Osteoblast (primary cell): Measurements from ENCODE around the gene KAZN. TPM values are rescaled to one million over a fixed set of nuclear protein-coding genes. Genes with fewer than 3 reads are reported as not detected.

ENCODE experiments used
- DNase-seq: peaks from one replicate; pipeline ENCODE4 v3.0.0; 2011; ENCODE audit warnings: low spot score, mixed read lengths; ENCODE audit not compliant: insufficient read length; ENCODE audit errors: missing footprints
- H2AFZ ChIP-seq: 2 replicates; pipeline ENCODE4 v1.6.0; 2011; ENCODE audit warnings: mild to moderate bottlenecking, low read length
- H3K27ac ChIP-seq: 2 replicates; pipeline ENCODE4 v1.5.1; 2011; ENCODE audit warnings: mild to moderate bottlenecking, low read depth, low read length, moderate library complexity
- H3K27me3 ChIP-seq: 2 replicates; pipeline ENCODE4 v1.6.0; 2012; ENCODE audit warnings: mild to moderate bottlenecking, control low read depth, inconsistent platforms, low read length, moderate library complexity; ENCODE audit not compliant: insufficient read depth
- H3K36me3 ChIP-seq: 2 replicates; pipeline ENCODE4 v1.5.1; 2011; ENCODE audit warnings: mild to moderate bottlenecking, low read length, control low read depth, moderate library complexity; ENCODE audit not compliant: insufficient read depth
- H3K4me1 ChIP-seq: 2 replicates; pipeline ENCODE4 v1.5.1; 2011; ENCODE audit warnings: mild to moderate bottlenecking, low read length, control low read depth, moderate library complexity; ENCODE audit not compliant: insufficient read depth
- H3K4me2 ChIP-seq: 2 replicates; pipeline ENCODE4 v1.6.0; 2011; ENCODE audit warnings: mild to moderate bottlenecking, low read length; ENCODE audit not compliant: insufficient read depth
- H3K4me3 ChIP-seq: fragments of 200-600 bp; sonication (generic); 3 replicates; pipeline ENCODE4 v1.5.1; 2012; ENCODE audit warnings: mild to moderate bottlenecking, low read length, inconsistent platforms; ENCODE audit not compliant: insufficient read depth
- H3K79me2 ChIP-seq: 2 replicates; pipeline ENCODE4 v1.6.0; 2012; ENCODE audit warnings: mild to moderate bottlenecking, low read length, control low read depth, inconsistent platforms; ENCODE audit not compliant: insufficient read depth
- H3K9me3 ChIP-seq: 2 replicates; pipeline ENCODE4 v1.5.1; 2011; ENCODE audit warnings: low read depth, low read length, control low read depth
- H4K20me1 ChIP-seq: 2 replicates; pipeline ENCODE4 v1.6.0; 2012; ENCODE audit warnings: mild to moderate bottlenecking, low read length, control low read depth; ENCODE audit not compliant: insufficient read depth
- total RNA-seq: library from RNA; depleted of rRNA; stranded (reverse); fragments of >200 nt; gene quantifications from 2 replicates; pipeline ENCODE4 v1.2.3, GENCODE V29; 2012
- TF ChIP-seq, protein P1 (sequence below): IDR thresholded peaks from 2 replicates; pipeline ENCODE4 v1.5.1; 2011; ENCODE audit warnings: mild to moderate bottlenecking, low read depth, low read length, moderate library complexity; ENCODE audit errors: extremely low read depth

Gene KAZN
- total RNA-seq, 1 donor: 9.0 TPM

DNA sequence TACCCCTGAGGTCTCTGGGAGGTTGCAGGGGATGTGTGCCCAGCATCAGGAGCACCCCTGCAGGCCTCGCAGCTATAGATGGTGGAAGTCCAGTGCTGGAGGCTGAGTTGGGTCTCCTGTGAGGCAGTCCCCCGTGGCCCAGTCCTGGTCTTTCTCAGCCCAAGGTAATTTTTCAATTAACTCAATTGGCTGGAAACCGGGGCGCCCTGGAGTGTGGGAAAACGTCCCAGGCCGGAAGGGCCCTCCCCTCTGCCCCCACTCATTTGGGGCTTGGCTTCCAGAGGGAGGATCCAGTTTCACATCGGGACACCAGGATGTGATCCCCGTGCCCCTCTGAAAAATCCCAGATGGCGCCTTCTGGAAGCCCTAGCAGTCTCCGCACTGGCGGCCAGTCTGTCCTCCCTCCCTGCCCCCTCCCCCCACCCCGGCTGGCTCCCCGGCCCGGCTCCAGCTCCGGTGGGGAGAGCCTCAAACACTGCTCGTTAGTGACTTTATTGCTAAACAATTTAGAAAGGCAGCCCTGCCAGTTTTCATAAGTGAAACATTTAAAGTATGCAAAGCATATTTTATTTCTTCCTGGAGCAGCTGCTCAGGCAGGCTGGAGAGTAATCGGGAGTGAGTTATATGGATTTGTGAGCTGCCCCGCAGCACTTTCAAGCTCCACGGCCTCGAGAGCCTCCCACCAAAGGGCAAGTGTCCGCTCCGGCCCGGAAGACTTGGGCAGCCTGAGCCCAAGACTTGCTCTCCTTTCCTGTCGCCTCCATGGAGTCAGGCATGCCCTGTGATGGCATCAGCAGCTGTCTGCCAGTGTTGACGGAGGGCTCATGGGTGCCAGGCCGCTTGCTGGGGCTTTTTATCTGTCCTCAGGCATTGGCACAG lies 346.9 kb downstream of the KAZN start:
- TF ChIP-seq, protein P1, sequence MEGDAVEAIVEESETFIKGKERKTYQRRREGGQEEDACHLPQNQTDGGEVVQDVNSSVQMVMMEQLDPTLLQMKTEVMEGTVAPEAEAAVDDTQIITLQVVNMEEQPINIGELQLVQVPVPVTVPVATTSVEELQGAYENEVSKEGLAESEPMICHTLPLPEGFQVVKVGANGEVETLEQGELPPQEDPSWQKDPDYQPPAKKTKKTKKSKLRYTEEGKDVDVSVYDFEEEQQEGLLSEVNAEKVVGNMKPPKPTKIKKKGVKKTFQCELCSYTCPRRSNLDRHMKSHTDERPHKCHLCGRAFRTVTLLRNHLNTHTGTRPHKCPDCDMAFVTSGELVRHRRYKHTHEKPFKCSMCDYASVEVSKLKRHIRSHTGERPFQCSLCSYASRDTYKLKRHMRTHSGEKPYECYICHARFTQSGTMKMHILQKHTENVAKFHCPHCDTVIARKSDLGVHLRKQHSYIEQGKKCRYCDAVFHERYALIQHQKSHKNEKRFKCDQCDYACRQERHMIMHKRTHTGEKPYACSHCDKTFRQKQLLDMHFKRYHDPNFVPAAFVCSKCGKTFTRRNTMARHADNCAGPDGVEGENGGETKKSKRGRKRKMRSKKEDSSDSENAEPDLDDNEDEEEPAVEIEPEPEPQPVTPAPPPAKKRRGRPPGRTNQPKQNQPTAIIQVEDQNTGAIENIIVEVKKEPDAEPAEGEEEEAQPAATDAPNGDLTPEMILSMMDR: no peak
- H2AFZ ChIP-seq: peak overlapping the region; percentile 92
- H3K9me3 ChIP-seq: no peaks in the 10 kb centered on the region
- H3K4me2 ChIP-seq: peak overlapping the region; percentile 90
- peak overlapping the region; percentile 67 for H3K4me3 ChIP-seq
- peak overlapping the region; percentile 95 for H3K27ac ChIP-seq
- peak; percentile 93 for DNase-seq
- no peaks in the 10 kb centered on the region for H3K36me3 ChIP-seq
- no peaks in the 10 kb centered on the region for H3K27me3 ChIP-seq
- H4K20me1 ChIP-seq: no peaks in the 10 kb centered on the region
- H3K4me1 ChIP-seq: peaks cover 47% of the 10 kb centered on the region
- peaks cover 31% of the 10 kb centered on the region for H3K79me2 ChIP-seq

DNA sequence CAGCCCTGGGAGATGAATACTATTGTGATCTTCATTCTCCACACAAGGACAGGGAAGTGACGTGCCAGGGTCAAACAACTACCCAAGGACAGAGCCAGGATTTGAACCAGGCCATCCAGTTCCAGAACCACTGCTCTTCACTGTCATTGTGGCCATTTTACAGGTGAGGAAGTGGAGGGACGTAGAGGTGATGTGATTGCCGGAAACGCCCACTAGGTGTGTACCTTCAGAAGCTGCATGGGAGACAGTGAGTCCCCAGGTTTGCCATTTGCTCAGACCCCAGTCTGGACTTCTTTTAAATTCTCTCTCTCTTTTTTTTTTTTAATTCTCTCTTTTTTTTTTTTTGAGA lies 347.5 kb downstream of the KAZN start:
- peak overlapping the region; percentile 92 for H2AFZ ChIP-seq
- H3K9me3 ChIP-seq: no peaks in the 10 kb centered on the region
- H3K27ac ChIP-seq: peak overlapping the region; percentile 95
- no peaks in the 10 kb centered on the region for H3K27me3 ChIP-seq
- no peaks in the 10 kb centered on the region for H4K20me1 ChIP-seq
- peaks cover 46% of the 10 kb centered on the region for H3K4me1 ChIP-seq
- TF ChIP-seq, protein P1: no peak
- H3K36me3 ChIP-seq: no peaks in the 10 kb centered on the region
- H3K4me2 ChIP-seq: peak overlapping the region; percentile 90
- peak overlapping the region; percentile 67 for H3K4me3 ChIP-seq
- H3K79me2 ChIP-seq: peaks cover 35% of the 10 kb centered on the region
- peak; percentile 62 for DNase-seq

DNA sequence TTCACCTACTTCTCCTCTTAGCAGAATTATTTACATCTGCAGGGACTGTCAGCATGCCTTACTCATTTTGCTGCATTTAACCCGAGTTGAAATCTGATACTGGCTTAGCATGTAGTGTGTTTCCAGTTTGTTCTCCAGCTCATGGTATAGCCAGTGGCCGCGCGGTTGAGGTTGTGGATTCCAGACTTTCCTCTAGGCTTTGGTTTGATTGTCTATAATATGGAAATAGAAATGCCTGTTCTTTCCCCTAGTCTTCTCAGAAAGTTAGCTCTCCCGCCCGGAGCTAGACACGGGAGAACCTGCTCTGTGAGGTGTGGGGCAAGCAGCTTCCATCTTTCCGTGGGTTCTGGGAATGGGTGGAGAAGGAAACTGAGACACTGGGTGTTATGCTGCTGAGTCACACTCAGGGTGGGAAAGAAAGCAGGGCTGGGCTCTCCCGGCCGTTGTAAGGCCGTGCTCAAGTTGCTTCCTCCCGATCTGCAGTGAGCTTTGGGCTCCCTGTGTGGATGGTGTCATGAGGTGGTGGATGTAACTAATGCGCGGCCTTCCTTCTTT lies 348.3 kb downstream of the KAZN start:
- no peaks in the 10 kb centered on the region for H4K20me1 ChIP-seq
- peaks cover 39% of the 10 kb centered on the region for H3K79me2 ChIP-seq
- peak overlapping the region; percentile 90 for H3K4me2 ChIP-seq
- H3K4me3 ChIP-seq: peak overlapping the region; percentile 55
- no peaks in the 10 kb centered on the region for H3K27me3 ChIP-seq
- peak; percentile 91 for DNase-seq
- no peaks in the 10 kb centered on the region for H3K36me3 ChIP-seq
- TF ChIP-seq, protein P1: no peak
- peak overlapping the region; percentile 95 for H3K27ac ChIP-seq
- H3K4me1 ChIP-seq: peaks cover 46% of the 10 kb centered on the region
- H2AFZ ChIP-seq: peak overlapping the region; percentile 56
- H3K9me3 ChIP-seq: no peaks in the 10 kb centered on the region

DNA sequence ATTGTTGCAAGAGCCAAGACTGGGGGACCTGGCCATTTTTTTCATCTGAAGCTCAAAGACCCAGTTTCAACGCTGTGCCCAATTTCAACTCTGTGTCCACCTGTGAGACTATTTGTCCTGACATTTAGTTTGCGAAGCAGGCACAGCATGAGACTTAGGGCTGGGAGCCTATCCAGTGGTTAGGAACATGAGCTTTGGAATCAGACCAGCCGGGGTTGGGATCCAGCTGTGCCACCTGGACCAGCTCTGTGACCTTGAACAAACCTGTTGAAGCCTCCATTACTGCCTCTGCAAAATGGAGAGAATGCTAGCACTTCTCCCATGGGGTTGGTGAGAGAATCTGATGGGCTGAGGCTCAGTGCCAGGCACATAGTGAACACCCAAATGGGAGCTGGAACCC lies 348.9 kb downstream of the KAZN start:
- Histone ChIP-seq H3K4me1 (peaks cover 45% of the 10 kb centered on the region), H2AFZ (no peak overlapping the region), H3K27ac (peak overlapping the region; percentile 95), H3K36me3 (no peaks in the 10 kb centered on the region), H3K79me2 (peaks cover 41% of the 10 kb centered on the region), H3K4me2 (peak overlapping the region; percentile 90), H3K4me3 (peak overlapping the region; percentile 55), H3K27me3 (no peaks in the 10 kb centered on the region), H4K20me1 (no peaks in the 10 kb centered on the region), H3K9me3 (no peaks in the 10 kb centered on the region)
- peak; percentile 50 for DNase-seq
- TF ChIP-seq, protein P1: no peak
